Left hindlimb (tissue), 1 donor: Measurements from ENCODE around the gene NPAS2.

Experiments
- DNase-seq: peaks from one replicate; pipeline ENCODE4 v3.0.0-alpha.2; 2018

The NPAS2 gene

GRCh38 chr2:100819370-100820272 is at the start of gene NPAS2:
TSS of gene NPAS2 (plus strand) at chr2:100820139. CDS start at chr2:100904755, 84,616 bp downstream.
- peak; percentile 74 for DNase-seq

DNA sequence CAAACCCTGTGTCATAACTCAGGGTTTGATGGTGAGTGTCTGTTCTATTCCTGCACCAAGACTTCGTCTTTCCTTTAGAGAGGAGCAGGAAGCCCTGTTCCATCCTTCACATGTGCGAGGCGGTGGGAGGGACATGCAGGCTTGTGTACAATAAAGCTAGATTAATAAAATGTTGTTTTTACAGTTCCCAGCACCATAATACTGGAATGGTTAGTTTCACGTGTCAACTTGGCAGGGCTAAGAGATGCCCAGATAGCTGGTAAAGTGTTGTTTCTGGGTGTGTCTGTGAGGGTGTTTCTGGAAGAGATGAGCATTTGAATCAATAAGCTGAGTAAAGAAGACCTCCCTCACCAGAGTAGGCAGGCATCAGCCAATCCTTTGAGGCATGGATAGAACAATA is 48.8 kb upstream of the NPAS2 start:
- no peak for DNase-seq

DNA sequence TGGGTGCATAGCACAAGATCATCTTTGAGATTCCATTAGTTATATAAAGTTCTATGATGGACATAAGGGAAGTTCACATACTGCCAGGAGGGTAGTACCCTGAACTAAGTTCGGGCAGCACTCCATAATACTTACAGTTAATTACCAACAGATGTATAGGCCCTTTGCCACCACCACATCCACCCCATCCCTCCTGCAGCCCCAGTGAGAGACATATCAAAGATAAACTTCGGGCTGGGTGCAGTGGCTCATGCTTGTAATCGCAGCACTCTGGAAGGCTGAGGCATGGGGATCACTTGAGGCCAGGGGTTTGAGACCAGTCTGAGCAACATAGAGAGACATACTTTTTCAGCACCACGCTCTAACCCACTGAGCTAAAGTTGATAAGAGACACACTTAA is 46.4 kb upstream of the NPAS2 start:
- no peak for DNase-seq

- DNase-seq, result no peak
These were observed 43.5 kb upstream of the NPAS2 start for GRCh38 chr2:100776445-100776844.

DNA sequence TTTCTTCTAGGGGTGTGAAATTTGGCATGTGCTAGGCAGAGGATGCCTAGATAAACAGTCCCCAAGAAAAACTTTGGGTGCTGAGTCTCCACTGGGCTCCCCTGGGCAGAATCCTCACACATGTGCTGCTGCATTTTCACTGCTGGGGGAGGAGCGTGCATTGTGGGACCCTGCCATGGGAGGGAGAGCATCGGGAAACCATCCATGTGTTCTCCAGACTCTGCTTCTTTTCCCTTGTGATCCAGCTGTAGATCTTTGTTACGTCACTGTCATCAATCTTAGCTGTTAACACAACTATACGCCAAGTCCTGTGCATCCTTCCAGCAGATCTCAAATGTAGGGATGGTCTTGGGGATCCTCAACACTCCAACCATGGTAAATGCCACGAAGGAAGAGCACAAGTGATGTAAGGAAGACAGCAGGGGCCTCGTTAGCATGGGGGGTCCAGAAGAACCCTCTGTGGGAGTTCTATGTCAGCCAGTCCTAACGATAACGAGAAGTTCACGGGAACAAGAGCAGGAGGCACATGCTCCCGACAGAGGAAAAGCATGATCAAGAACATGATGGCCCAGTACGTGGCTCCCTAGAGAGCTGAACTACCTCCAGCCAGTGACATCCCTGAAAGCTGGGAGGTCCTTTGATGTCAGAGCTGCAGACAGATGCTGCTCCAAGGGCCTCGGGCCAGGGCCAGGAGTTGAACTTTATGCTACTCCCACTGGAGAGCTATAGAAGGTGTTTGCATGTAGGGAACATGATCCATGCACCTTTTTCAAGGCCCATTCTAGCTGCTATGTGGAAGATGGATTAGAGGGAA is 41.1 kb upstream of the NPAS2 start:
- no peak for DNase-seq

DNA sequence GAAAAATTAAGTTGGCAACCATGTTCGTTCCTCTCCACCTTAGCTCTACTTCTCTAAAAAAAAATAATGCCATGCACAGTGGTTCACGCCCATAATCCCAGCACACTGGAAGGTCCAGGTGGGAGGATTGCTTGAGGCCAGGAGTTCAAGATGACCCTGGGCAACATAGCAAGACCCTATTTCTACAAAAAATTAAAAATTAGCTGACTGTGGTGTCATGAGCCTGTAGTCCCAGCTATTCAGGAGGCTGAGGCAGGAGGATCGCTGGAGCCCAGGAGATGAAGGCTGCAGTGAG is 40.1 kb upstream of the NPAS2 start:
- no peak for DNase-seq

DNA sequence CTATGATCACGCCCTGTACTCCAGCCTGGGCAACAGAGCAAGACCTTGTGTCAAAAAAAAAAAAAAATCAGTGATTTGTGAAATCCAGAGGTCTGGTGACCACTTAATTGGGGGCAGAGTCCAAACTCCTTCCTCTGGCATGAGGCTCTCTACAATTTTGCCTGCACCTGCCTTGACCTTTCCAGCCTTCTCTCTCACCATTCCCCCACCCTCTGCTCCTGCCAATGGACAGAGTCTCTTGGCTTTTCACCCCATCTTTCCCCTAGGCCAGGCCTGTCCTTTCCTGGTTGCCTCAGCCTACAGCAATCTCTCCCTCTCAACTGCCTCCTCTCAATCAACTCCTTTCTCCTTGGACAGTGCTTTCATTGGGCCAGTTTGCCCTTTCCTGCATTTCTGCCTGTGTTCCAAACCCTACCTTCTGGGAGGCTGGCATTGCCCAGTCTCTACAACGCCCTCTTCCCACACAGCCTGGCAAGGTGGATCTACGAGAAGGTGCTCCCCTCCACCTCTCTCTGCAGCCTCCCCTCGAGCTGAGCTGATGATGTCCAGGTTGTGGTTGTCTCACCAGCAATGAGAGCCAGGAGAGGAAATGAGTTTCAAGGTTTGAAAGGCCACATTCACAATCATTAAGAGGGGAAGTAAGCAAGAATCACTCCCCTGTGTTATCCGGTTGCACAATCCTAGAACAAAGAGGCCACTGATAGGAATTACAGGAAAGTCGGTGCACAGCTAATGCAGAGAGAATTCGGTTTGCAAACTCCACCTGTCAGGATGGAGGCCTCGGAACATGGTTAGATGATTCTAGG is 39.5 kb upstream of the NPAS2 start:
- DNase-seq, result no peak

DNA sequence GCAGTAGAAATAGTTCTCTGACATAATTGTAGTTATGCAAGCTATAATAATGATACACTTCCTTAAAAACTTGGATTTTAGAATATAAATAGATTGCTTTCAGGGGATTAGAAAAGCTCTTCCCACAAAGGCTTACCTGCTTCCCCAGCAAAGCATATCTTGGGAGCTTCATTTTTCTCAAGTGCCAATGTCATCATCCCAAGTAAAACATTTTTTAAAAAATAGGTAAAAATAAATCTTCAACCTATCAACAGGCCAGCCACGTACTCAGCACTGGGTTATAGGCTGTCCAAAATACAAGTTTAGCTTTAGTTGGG is 39.0 kb upstream of the NPAS2 start:
- DNase-seq, result no peak

DNA sequence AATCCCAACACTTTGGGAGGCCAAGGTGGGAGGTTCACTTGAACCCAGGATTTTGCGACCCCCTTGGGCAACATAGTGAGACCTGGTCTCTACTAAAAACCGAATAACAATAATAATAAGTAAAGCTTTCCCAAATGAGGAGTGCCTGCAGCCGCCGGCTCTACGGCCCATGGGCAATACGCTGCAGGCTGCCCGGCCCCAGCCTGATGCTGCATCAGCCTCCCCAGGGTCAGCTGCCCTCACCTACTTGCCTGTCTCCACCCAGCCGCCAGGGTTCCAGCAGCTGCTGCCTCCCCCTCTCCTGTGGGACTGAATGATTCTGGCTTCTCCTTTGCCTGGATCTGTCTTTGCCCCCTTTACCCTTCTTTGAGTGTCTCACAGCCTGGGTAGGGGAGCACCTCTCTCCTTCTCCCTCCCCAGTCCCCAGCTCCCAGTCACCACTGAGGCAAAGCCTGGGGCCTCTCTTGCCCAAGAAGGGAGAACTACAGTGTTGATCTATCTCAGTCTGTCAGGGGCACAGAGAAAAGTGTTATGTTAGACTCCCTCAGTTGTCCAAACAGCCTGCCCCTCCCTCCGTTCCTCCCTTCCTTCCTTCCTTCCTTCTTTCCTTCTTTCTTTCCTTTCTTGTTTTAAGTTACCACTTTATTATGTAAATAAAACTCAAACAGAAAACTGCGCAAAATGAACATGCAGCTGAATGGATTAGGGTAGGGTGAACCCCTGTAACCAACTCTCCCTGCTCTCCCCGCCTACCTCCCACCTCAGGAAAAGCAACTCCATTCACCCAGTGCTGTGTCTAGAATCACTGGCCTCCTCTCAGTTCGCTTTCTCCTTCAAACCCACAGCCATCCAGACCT is 38.2 kb upstream of the NPAS2 start:
- DNase-seq, result no peak

GRCh38 chr2:100782380-100782878 is 37.5 kb upstream of the NPAS2 start:
- no peak for DNase-seq

GRCh38 chr2:100783987-100784386 is 36.0 kb upstream of the NPAS2 start:
- no peak for DNase-seq

- DNase-seq, result no peak
These were observed 35.3 kb upstream of the NPAS2 start for GRCh38 chr2:100784681-100785080.

GRCh38 chr2:100785626-100786296 is 34.2 kb upstream of the NPAS2 start:
- no peak for DNase-seq

DNA sequence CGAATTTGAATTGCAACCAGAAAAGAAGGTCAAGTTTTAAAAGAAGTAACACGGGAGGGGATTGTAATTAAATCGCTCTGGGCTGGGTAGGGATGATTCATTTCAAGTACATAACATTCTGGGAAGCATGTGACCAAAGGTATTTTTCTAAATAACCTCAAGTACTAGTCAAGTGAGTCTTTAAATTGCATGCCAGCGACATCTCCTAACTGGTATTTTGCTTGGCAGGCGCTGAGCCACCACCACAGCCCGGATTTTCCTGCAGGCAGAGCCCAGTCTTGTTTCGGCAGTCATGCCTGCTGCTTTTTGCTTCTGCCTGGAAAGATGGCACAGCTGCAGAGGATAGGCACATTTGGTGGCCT is 33.7 kb upstream of the NPAS2 start:
- DNase-seq, result peak; percentile 74

DNA sequence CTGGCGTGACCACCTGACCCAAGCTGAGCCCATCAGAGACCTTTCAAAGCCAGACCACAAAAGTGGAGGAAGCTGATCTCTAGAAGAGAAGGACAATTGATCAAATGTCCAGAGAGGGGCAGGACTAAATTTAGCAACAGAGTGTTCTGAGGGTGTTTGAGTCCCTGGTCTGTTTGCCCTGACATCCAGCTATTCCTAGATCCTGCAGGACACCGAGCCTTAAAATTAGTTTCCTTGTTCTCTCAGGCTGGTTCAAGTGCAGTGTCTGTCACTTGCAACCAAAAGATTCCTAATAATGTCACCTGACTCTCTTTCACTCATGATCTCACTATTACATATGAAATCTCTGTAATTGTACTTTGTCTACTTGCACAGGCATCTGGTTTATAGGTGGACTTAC is 33.0 kb upstream of the NPAS2 start:
- no peak for DNase-seq

DNA sequence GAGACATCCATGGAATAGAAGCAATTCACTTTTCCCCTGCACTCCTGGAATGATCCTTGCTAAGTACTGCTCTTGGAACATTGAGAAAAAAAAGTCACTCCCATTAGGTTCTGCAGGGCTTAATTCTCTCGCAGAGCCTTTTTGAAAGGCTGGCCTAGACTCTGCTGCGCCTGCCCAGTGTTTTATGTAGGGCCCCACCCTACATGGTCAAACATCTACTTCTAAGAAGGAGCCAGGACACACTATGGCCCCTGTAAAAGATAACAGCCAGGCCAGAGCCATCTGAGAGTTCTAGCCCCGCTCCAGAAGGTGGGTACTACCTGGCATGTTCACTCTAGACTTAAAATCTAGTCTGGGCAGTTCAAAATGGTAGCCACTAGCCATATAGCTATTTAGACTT is 30.6 kb upstream of the NPAS2 start:
- DNase-seq, result no peak

- DNase-seq, result no peak
These were observed 28.5 kb upstream of the NPAS2 start for GRCh38 chr2:100791294-100791935.

DNA sequence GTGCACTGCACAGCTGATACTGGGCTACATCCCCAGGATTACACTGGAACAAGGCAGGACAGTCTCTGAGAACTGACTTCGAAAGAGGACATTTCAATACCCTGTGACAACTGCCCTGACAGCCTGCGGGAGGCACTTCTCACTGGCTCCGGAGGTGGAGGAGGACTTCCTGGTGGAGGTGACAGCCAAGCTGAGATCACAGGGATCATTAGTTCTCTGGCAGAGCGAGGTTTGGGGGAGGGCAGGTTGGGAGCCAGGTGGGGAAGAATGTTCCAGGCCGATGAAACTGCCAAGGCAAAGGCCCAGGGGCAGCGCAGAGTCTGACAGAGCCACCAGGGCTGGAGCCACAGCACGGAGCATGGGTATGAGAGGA is 28.0 kb upstream of the NPAS2 start:
- DNase-seq, result no peak

- DNase-seq, result no peak
These were observed 26.7 kb upstream of the NPAS2 start for GRCh38 chr2:100793220-100793619.

DNA sequence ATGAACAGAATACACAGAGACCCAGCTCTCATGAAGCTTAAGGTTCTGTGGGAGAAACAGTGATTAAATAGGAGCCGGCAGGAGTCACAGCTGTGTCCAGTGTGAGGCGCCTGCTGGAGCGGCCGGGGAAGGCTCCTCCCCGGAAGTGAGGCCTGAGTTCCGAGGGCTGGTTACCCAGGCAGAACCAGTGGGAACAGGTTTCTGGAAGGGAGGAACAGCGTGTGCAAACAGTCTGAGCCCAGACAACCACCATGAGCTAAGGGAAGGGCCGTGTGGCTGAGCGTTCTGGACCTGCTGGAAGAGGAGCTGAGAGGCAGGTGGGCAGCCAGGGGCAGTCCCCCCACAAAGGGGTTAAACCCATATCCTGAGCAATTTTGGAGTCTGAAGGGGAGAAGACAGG is 26.0 kb upstream of the NPAS2 start:
- DNase-seq, result no peak

DNA sequence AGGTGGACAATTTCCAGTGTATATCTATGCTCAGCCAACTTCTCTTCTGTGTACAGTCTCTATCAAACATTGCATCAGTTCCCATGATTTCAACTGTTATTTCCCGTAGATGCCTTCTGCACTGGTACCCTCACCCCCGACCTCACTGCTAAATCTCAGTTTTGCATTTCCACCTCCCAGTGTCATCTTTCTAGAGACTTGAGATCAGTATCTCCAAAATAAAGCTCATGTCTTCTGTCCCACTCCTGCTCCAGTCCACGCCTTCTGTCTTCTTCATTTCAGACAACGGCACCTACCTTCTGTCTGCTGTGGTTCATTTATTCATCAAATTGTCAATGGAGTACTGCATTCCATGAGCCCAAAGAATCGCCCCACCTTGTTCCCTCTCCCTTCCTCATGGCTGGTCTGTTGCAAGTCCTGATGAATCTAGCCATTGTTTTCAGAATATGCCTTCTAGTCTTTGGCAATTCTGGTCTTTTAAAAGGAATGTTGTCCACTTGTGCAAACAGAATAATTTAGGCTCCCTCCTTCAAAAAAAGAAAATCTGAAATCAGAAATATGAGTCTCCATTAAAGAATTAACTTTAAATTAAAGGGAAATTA is 23.3 kb upstream of the NPAS2 start:
- DNase-seq, result no peak
